OCI-LY7 (cell line): ENCODE data around the gene PHACTR3. TPM values are rescaled to one million over a fixed set of nuclear protein-coding genes. Genes with fewer than 3 reads are reported as not detected.

Experiments
- BruUV-seq: library from RNA; stranded (reverse); fragments of 400-500 nt; replicated peaks from 2 replicates; lab custom pipeline; 2021; lab: Mats Ljungman, UMichigan
- CTCF ChIA-PET: fragments of 300-600 bp; sonication (Branson Sonifier 250); formaldehyde crosslinking; loops from one replicate; lab custom pipeline; 2022; ENCODE audit warnings: antibody characterized with exemption; ENCODE audit not compliant: unreplicated experiment; lab: Charles Lee
- POLR2A ChIA-PET: fragments of 300-600 bp; sonication (Branson Sonifier 250); formaldehyde crosslinking; loops from one replicate; lab custom pipeline; 2022; ENCODE audit warnings: antibody characterized with exemption; lab: Charles Lee
- DNase-seq: peaks from one replicate; pipeline ENCODE4 v3.0.0-alpha.2; 2015; ENCODE audit warnings: low spot score
- H2AFZ ChIP-seq: fragments of 200-600 bp; sonication (generic), shearing (Covaris generic); 2 replicates; pipeline ENCODE4 v1.6.1; 2014; ENCODE audit warnings: mild to moderate bottlenecking, antibody characterized with exemption, low read length, moderate library complexity
- H3K27ac ChIP-seq: fragments of 200-600 bp; sonication (generic); 2 replicates; pipeline ENCODE4 v1.5.1; 2014; ENCODE audit warnings: mixed run types, low read depth, mild to moderate bottlenecking, moderate library complexity, low read length, inconsistent platforms; ENCODE audit not compliant: poor library complexity, severe bottlenecking
- H3K36me3 ChIP-seq: fragments of 200-600 bp; sonication (generic); 2 replicates; pipeline ENCODE4 v1.6.1; 2014; ENCODE audit warnings: mild to moderate bottlenecking, antibody characterized with exemption, low read length, moderate library complexity, mixed read lengths; ENCODE audit not compliant: insufficient read depth
- H3K4me1 ChIP-seq: fragments of 200-600 bp; sonication (generic); 2 replicates; pipeline ENCODE4 v1.5.1; 2014; ENCODE audit warnings: mild to moderate bottlenecking, low read length; ENCODE audit not compliant: insufficient read depth, poor library complexity, severe bottlenecking
- H3K4me2 ChIP-seq: fragments of 200-600 bp; sonication (generic); 2 replicates; pipeline ENCODE4 v1.6.1; 2014; ENCODE audit warnings: mild to moderate bottlenecking, low read length
- H3K4me3 ChIP-seq: fragments of 200-600 bp; sonication (generic); 2 replicates; pipeline ENCODE4 v1.5.1; 2014; ENCODE audit warnings: mild to moderate bottlenecking, low read depth, low read length; ENCODE audit not compliant: poor library complexity, severe bottlenecking
- H3K79me2 ChIP-seq: fragments of 200-600 bp; sonication (generic); 2 replicates; pipeline ENCODE4 v1.6.1; 2016; ENCODE audit warnings: low read depth, mild to moderate bottlenecking, low read length, moderate library complexity, mixed read lengths; ENCODE audit not compliant: insufficient read depth
- H3K9me2 ChIP-seq: fragments of 200-600 bp; sonication (generic); 2 replicates; pipeline ENCODE4 v1.6.1; 2016; ENCODE audit warnings: mild to moderate bottlenecking, low read length, mixed read lengths; ENCODE audit not compliant: insufficient read depth
- H3K9me3 ChIP-seq: fragments of 200-600 bp; sonication (generic); 2 replicates; pipeline ENCODE4 v1.6.1; 2014; ENCODE audit warnings: mild to moderate bottlenecking, mixed run types, low read length, mixed read lengths
- H4K20me1 ChIP-seq: fragments of 200-600 bp; sonication (generic); 2 replicates; pipeline ENCODE4 v1.6.1; 2014; ENCODE audit warnings: mild to moderate bottlenecking, antibody characterized with exemption, low read length, moderate library complexity, mixed read lengths; ENCODE audit not compliant: insufficient read depth
- CTCF ChIP-seq: fragments of 200-600 bp; sonication (generic); conservative IDR thresholded peaks from 2 replicates; pipeline ENCODE4 v1.5.1; 2014; ENCODE audit warnings: mild to moderate bottlenecking, antibody characterized with exemption, low read length, moderate library complexity, mixed read lengths
- EZH2phosphoT487 ChIP-seq: fragments of 200-600 bp; sonication (generic); IDR thresholded peaks from 2 replicates; pipeline ENCODE4 v1.6.1; 2018; ENCODE audit warnings: low read depth, borderline replicate concordance, mild to moderate bottlenecking, mixed run types, antibody characterized with exemption, low read length, moderate library complexity, mixed read lengths
- intact Hi-C: fragments of 100-400 bp; cut with micrococcal nuclease; formaldehyde crosslinking; loops from one replicate; pipeline ENCODE4 v1.10.0; 2022; ENCODE audit not compliant: unreplicated experiment
- total RNA-seq, 2 experiments: library from RNA; depleted of rRNA in 1 of 2; stranded (reverse); fragments of >200 nt in 1 of 2; shearing (Covaris generic) in 1 of 2; gene quantifications; 2 replicates each; pipeline ENCODE4 v1.2.3, GENCODE V29; 2014 to 2022

PHACTR3 gene
- total RNA-seq, 2 experiments from 2014 or later: 0.32 TPM; not detected in 1

GRCh38 chr20:59783641-59784010 lies 179.3 kb downstream of the PHACTR3 start:
- BruUV-seq: no TSS peak
- H3K79me2 ChIP-seq: no peaks in the 10 kb centered on the region
- POLR2A ChIA-PET: no interaction called here
- no peak overlapping the region for H3K4me3 ChIP-seq
- H2AFZ ChIP-seq: no peak overlapping the region
- H3K36me3 ChIP-seq: no peaks in the 10 kb centered on the region
- CTCF ChIA-PET: no interaction called here
- H3K9me2 ChIP-seq: no peaks in the 10 kb centered on the region
- TF ChIP-seq CTCF: no peak
- no peak for TF ChIP-seq EZH2phosphoT487
- no peak overlapping the region for H3K4me2 ChIP-seq
- no peak for DNase-seq
- H3K9me3 ChIP-seq: no peaks in the 10 kb centered on the region
- H4K20me1 ChIP-seq: no peaks in the 10 kb centered on the region
- H3K4me1 ChIP-seq: no peaks in the 10 kb centered on the region
- intact Hi-C loops: loop anchor here (2.0 kb wide), 1 partner anchor 67 kb away; no protein-coding TSS in a partner anchor
- H3K27ac ChIP-seq: no peak overlapping the region

GRCh38 chr20:59784365-59784764 lies 180.0 kb downstream of the PHACTR3 start:
- Histone ChIP-seq H3K4me1 (no peaks in the 10 kb centered on the region), H3K9me2 (no peaks in the 10 kb centered on the region), H4K20me1 (no peaks in the 10 kb centered on the region), H3K4me2 (no peak overlapping the region), H3K4me3 (no peak overlapping the region), H3K9me3 (no peaks in the 10 kb centered on the region), H2AFZ (no peak overlapping the region), H3K36me3 (no peaks in the 10 kb centered on the region), H3K79me2 (no peaks in the 10 kb centered on the region), H3K27ac (no peak overlapping the region)
- no peak for TF ChIP-seq EZH2phosphoT487
- TF ChIP-seq CTCF: no peak
- CTCF ChIA-PET: no interaction called here
- intact Hi-C loops: no loop called here
- DNase-seq: no peak
- BruUV-seq: no TSS peak
- POLR2A ChIA-PET: no interaction called here

GRCh38 chr20:59784791-59785668 lies 180.7 kb downstream of the PHACTR3 start:
- Histone ChIP-seq H3K4me2 (no peak overlapping the region), H3K36me3 (no peaks in the 10 kb centered on the region), H2AFZ (no peak overlapping the region), H3K4me1 (no peaks in the 10 kb centered on the region), H3K9me3 (no peaks in the 10 kb centered on the region), H3K4me3 (no peak overlapping the region), H3K27ac (no peak overlapping the region), H3K79me2 (no peaks in the 10 kb centered on the region), H3K9me2 (no peaks in the 10 kb centered on the region), H4K20me1 (no peaks in the 10 kb centered on the region)
- ChIA-PET POLR2A (no interaction called here), CTCF (no interaction called here)
- intact Hi-C loops: no loop called here
- no TSS peak for BruUV-seq
- TF ChIP-seq CTCF (no peak), EZH2phosphoT487 (no peak)
- DNase-seq: no peak
